Measurements from ENCODE around the gene PHACTR3.

The PHACTR3 gene

DNA sequence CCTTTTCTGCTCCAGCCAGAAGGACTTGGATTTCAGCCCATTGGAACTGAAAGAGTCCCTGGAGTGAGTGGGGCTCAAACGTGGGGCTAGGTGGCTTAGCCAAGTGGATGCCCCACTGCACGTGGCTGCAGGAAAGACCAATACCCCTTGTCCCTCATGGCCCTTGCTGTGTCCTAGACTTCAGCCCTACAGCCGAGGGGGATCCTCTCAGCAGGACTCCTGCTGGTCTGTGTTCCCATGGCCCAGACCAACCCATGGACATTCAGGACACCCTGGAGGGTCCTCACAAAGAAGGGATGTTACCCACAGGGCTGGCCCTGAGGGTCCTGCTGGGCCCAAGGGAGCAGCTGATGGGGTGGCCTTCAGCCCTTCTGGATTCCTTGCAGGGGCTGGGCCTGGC is 30.0 kb upstream of the PHACTR3 start:
- DNase-seq (ENCODE audit: low read depth) = no peak

- DNase-seq (ENCODE audit: low read depth) = no peak
These were observed 29.1 kb upstream of the PHACTR3 start for GRCh38 chr20:59575216-59575615.

DNA sequence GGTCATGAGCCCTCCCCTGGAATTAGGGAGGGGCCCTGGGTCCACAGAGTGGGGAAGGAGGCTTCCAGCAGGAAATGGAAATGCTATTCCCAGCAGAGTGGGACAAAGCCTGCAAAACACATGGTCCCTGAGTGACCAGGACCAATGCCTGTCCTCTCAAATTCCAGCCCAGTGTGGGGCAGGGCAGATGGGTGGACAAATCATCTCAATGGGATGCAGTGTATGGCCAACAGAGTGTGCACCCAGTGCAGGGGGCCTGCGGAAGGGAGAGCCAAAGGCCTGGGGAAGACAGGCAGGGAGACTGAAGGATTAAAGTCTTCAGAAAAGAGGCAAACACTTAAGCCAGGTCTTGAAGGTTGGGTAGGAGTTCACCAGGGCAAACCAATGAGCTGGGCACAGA is 28.7 kb upstream of the PHACTR3 start:
- no peak for DNase-seq (ENCODE audit: low read depth)

DNA sequence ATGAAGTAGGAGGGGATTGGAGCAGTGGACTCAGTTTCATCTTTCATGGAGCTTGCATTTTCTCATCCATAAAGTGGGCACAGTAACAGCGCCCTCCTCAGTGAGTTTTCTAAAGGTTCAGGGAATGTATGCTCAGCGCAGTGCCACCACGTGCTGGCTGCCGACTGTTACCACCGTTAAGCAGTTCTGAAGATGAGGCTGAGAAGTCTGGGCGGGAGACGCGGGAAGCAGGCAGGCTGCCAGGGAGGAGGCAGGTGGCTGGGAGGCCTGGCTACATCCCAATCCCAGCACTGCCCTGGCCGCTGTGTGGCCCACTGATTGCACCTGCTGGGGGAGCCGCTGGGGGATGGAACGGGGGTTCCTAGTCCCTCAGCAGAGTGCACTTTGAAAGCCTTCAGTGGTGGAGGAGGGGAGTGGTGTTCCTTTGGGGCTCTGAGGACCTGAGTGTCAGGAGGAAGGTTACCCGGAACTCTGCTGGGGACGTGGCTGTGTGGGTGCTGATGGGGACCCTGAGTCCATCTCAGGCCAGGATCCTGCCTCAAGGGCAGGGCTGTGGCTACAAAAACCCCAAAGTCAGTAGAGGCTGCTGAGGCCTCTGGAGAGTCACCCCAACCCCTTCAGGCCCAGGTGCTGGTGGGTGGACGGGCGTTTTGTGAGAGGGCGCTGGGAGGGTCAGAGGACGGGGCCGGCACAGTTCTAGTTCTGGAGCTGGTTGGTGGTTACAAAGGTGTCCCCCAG is 28.0 kb upstream of the PHACTR3 start:
- DNase-seq (ENCODE audit: low read depth) = no peak

DNA sequence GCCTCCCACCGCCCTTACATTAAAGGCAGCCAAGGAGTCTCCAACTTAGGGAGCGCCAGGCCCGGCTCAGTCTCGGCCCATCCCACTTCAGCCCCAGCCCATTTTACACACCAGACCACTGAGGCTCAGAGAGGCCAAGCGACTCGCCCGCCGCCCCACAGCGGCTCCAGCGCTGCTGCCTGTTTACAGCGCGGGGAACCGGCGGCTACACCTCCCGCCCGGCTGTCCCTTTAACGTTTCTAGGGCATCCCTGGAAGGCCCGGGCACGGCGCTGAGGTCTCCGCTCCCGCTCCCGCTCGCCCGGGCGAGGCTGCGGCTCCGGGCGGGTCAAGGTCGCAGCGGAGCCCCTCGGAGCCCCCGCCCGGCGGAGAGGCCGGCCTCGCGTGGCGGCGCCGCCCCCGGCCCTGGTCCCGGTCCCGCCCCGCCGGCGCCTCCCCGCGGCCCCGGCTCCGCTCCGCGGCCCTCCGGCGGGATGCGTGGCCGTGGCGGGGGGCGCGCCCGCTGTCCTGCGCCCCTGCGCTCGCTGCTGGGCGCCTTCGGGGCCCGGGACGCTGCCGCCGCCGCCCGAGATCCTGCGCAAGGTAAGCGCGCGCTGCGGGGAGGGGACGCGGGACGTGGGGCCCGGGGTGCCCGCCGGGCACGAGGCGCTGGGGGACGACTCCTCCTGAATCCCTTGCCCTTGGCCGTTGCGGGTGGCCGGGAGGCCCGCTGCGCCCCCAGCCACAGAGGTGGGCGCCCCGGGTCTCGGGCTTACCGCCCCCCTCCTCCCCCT is 27.1 kb upstream of the PHACTR3 start:
- no peak for DNase-seq (ENCODE audit: low read depth)

DNA sequence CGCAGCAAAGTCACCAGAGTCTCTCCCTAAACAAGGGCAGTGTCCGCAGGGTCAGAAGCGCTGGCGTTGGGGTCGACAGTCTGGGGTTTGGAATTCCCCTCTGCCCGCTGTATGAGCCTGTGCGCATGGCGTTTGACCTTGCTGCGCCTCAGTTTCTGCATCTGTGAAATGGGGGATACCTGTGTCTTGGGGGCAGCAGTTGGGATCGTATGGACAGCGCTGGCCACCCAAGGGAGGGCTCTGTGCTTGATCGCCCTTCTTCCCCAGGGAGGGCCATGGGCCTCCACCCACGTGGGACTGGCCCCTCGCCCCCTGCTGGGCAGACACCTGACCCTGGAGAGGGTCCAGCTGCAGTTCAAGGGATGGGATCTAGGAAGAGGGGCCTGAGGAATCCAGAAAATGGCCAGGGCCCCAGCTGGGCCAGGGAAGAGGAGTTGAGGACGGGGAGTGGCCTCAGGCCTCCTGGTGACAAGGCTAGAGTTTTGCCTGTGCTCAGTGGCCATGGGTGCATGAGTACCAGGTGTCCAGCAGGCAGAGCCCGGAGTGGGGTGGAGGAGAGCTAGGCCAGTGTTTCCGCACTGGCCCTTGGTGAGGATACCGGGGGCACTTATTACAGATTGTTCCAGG is 26.4 kb upstream of the PHACTR3 start:
- DNase-seq (ENCODE audit: low read depth) = no peak

GRCh38 chr20:59578436-59579403 is 25.6 kb upstream of the PHACTR3 start:
- DNase-seq (ENCODE audit: low read depth) = no peak

DNA sequence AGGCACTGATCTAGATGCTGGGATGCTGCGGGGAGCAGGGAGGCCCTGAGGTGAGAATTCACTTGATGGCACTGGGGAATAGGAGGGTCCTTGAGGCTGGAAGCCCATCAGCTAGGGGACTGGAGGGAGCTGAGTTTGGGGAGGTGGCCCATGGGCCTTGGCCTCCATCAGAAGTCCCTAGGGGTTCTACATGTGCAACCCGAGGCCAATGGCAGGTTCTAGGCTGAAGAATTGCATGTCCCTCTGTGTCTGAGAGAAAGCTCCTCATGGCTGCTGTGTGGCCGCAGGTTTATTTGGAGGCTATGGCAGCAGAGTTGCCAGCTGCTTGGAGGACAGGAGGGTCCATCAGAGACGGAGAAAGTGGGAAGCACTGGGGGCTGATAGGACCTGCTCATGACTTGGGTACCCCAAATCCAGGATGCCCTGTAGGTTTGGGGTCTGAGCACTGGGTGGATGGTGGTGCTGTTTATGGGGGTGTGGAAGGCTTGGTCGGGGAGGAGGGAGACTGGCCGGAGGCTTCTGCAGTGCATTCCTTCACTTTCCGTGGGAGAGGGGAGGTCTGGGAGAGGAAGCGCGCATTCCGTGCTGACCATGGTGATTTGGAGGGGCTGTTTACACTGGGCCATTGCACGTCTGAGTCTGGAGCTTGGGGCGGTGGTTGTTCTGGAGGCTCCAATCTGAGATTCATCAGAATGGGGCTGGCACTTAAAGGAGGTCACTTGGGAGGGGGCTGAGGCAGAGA is 24.8 kb upstream of the PHACTR3 start:
- no peak for DNase-seq (ENCODE audit: low read depth)

- DNase-seq (ENCODE audit: low read depth) = no peak
These were observed 24.0 kb upstream of the PHACTR3 start for GRCh38 chr20:59580146-59580946.

DNA sequence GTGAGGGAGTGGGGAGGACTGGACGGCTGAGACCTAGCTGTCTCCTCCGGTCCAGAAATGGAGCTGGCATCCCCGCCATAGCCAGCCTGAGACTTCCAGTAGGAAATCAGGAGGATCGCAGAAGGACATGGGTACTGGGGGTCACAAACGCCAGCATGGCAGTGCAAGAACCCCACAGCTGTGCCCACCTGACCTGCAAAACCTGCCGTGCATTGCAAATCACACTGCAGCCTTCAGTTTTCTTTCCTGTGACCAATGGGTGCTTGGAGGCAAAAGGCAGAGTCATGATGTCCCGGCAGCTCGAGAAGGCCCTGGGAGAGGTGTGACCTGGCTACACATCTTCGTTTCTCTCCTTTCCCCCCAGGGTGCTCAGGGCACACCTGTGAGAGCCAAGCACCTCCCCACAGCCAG is 23.3 kb upstream of the PHACTR3 start:
- DNase-seq (ENCODE audit: low read depth) = no peak

DNA sequence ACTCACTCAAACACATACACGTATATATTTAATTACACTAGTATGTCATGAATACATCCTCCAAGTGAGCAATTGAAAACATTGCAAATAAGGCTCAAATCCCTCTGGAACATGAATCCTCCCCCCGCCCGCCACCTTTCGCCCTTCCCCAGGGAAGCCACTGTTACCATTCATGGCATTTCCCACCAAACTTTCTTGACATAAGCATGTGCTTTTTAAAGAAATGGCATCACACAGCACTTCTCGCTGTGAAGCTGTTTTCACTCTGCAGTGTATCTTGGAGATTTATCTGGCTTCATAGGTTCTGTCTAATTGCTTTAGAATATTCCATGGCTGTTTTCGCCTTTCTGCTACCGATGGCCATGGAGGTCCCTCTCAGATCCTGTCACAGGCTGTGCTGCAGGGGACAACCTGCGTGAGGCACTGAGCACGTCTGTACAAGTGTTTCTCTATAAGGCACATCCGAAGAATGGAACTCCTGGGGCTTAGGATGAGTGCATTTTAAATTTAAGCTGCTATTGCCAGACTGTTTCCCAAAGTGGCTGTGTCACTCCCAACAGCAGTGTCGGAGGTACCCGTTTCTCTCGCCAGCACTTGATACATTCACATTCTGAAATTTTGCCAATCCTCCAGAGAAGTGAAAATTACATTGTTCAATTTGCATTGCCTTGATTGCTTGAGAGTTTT is 22.2 kb upstream of the PHACTR3 start:
- no peak for DNase-seq (ENCODE audit: low read depth)

DNA sequence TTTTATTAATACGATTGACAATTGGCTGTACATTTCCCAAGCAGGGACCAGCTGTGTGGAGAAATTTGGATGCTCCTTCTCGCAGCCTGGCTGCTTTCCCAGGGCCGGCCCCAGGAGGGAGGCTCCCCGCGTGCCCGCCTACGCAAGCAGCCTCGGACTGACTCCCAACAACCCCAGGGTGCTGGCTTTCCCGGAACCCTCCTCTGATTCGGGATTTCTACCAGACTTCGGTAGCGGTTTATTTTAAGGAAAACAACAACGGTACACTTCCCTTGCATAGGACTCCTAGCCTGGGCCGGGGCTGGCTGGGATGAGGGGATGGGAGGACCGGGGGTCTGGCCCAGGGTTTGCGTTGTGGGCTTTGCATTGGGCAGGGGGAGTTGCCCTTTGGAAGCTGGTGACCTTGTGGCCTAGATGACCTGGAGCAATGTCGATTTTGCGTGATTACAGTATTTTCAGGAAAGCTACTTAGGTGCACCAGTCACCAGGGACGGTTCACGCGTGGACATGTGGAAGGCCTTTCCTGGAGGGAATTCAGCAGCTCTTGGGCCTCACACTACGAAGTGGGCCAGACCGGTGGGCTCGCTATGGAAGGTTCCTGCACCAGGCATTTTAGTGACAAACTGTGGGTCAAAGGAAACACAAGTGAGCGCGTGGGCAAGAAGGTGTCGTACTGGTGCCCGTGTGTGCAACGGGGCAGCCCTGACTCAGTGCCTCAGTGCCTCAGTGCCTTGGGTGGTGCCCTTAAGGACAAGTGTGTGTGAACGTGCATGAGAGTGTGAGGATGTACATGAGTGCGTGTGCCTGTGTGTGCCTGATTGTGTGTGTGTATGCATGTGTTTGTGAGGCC is 20.7 kb upstream of the PHACTR3 start:
- no peak for DNase-seq (ENCODE audit: low read depth)

DNA sequence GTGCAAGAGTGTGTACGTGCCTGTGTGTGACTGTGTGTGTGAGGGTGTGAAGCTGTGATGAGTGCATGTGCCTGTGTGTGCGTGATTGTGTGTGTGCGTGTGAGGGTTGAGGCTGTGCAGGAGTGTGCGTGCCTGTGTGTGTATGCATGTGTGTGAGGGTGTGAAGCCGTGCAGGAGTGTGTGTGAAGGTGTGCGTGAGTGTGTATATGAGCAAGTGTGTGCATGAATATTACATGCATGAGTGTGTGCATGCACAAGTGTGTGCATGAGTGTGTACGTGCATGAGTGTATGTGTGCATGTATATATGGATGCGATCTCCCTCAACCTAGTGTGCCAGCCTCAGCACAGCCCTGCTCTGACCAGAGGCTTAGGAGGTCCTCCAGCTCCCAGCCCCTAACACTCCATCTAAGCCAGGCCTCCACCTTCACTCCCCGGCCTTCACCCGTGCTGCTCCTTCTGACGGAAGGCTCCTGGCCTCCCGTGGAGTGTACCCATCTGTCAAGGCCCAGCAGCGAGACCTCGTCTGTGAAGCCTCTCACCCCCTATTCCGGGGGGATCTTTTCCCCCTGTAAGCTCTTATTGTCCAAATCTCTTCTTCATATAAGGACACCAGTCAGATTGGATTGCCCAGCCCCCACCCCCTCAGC is 19.9 kb upstream of the PHACTR3 start:
- DNase-seq (ENCODE audit: low read depth) = no peak

DNA sequence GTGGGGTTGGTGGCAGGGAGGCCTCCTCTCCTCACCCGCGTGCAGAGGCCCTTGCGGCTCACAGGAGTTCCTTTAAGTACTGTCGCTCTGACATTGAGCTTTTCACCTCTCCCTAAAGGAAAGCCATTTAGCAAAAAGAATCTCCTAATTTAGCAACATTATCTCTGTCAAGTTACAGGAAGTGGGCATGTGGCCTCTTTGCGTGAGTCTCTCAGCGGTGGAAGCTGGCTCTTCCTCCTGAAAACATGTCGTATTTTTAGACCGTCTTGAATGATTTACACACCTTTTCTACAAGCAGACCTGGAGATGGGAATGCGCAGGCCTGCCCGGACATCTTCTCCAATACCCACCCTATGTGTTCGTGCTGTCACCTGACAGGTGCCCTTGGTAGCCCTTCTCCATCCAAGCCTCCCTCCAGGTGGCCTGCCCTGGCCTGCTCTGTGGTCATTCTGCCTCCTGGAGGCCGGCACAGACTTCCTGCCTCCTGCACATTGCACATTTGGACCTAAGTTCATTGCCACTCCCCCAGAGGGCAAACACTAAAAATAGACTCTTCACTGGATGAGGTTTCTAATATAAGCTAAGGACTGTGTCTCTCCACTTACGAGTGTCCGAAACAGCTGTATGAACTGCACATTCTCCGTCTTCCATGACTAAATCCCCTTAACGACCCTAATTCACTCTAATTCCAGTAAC is 18.5 kb upstream of the PHACTR3 start:
- DNase-seq (ENCODE audit: low read depth) = no peak

- no peak for DNase-seq (ENCODE audit: low read depth)
These were observed 17.7 kb upstream of the PHACTR3 start for GRCh38 chr20:59586613-59587012.

DNA sequence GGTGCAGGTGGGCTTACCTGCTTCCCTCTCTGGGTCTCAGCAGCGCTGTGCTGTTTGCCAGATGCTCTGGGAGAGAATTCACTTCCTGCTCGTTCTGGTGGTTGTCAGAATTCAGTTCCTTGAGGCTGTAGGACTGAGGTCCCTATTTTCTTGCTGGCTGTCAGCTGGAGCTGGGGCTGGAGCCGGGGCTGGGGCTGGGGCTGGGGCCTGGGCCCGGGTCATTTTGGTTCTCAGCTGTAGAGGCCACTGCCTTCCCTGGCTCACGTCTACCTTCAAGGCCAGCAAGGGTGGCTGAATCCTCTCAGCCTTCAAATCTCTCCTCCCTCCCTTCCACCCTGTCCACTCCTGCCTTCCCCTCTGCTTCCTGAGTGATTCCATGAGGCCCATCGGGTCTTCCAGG is 16.8 kb upstream of the PHACTR3 start:
- DNase-seq (ENCODE audit: low read depth) = no peak

DNA sequence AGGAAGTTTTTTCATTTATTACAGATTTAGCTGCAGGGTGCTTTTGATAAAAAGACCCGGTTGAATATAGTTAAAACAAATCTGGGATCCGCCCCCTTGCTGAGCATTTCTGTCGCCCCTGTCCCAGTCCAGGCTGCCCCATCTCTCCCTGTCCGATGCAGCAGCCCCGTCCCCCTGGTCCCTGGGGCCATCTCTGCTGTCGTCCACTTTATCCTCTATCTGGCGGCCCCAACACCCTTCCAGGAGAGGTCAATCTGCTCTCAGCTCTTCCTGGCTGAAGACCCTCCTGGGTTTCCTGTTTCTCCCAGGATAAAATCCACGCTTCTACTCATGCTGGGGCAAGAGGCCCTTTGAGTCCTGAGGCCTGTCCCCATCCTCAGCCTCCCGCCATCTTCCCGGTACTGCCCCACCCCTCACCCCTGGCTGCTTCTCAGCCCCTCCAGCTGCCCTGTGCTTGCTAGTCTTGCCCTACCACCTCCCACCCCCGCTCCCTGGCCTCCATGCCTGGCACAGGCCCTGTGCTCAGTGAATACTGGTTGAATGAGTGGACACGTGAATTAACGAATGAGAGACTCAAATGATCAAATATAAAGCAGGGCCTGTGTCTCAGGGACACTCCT is 16.0 kb upstream of the PHACTR3 start:
- no peak for DNase-seq (ENCODE audit: low read depth)

Measured in activated T-helper 9 cell treated with anti-CD3 and anti-CD28 coated beads, Interleukin-2, amount 50 U/mL, for 16 hours (primary cell).